ENCODE measurements around the gene RBM38. TPM values are rescaled to one million over a fixed set of nuclear protein-coding genes. Genes with fewer than 3 reads are reported as not detected.

Gene RBM38
- total and polyA plus RNA-seq, 10 of the 15 experiments (the other 5 are each of a cell fraction or from before 2014, with no cell fraction given), result 0.32 to 118 (median 25.2) TPM

DNA sequence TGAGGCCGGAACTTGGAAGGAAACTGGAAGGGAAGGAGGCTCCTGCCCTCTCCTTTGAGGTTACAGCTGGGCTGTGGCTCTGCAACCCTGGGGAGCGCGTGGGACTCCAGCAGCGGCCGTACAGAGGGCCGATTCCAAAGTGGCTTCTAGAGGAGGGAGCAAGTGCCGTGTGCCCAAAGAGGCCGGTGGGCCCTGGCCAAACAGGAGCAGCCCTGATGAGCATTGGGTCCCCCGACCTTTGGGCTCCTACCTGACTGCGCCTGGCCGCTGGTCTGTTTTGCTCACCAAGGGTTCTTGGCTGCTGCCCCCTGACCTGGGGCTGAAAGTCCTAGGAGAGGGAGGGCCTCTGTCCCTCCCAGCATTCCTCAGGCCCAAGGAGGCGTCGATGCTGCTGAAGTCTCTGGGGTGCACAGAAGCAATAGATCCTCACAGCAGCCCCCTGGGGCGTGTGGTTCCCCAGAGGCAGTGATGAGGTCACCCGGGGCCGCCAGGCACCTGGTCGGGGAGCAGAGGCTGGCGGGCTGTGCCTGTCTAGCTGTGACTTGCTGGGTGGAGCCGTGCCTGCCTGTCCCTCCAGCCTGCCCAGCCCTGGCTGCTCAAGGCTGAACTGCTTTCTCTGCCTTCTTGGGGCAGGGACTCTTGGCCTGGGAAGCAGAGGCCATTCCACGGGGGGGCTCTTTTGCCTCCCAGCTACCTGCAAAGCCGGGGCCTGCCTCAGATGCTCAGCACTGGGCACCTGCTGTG is 9.8 kb downstream of the RBM38 start (continued):
- no peak for TF ChIP-seq SIX5 (IDR thresholded peaks at IDR 0.05; ENCODE audit: low read depth, low read length, severe bottlenecking)
- TF ChIP-seq TARDBP (IDR thresholded peaks at IDR 0.05; ENCODE audit: borderline replicate concordance), result no peak
- no peak for TF ChIP-seq HDAC6 (IDR thresholded peaks at IDR 0.05; ENCODE audit: unreplicated experiment)
- TF ChIP-seq, protein P1, sequence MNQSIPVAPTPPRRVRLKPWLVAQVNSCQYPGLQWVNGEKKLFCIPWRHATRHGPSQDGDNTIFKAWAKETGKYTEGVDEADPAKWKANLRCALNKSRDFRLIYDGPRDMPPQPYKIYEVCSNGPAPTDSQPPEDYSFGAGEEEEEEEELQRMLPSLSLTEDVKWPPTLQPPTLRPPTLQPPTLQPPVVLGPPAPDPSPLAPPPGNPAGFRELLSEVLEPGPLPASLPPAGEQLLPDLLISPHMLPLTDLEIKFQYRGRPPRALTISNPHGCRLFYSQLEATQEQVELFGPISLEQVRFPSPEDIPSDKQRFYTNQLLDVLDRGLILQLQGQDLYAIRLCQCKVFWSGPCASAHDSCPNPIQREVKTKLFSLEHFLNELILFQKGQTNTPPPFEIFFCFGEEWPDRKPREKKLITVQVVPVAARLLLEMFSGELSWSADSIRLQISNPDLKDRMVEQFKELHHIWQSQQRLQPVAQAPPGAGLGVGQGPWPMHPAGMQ (IDR thresholded peaks at IDR 0.05; ENCODE audit: borderline replicate concordance), result no peak
- no peak for TF ChIP-seq GABPA (IDR thresholded peaks at IDR 0.05; ENCODE audit: low read depth)
- TF ChIP-seq FOS (IDR thresholded peaks at IDR 0.05; ENCODE audit: borderline replicate concordance, extremely low read depth, insufficient read length), result no peak
- no peak for TF ChIP-seq KDM1A (IDR thresholded peaks at IDR 0.05; ENCODE audit: borderline replicate concordance)
- TF ChIP-seq NBN (IDR thresholded peaks at IDR 0.05), result no peak
- TF ChIP-seq BCL11A (IDR thresholded peaks at IDR 0.05; ENCODE audit: low read depth, low read length), result no peak
- no peak for TF ChIP-seq CHD4 (IDR thresholded peaks at IDR 0.05)
- no peak for TF ChIP-seq NFYB (IDR thresholded peaks at IDR 0.05; ENCODE audit: insufficient read depth, low read depth, low read length)
- no peak for TF ChIP-seq EZH2 (IDR thresholded peaks at IDR 0.05; ENCODE audit: borderline replicate concordance, control insufficient read depth, low read depth, low read length)
- no peak for TF ChIP-seq RCOR1 (conservative IDR thresholded peaks at IDR 0.05; ENCODE audit: low read depth, low read length)
- TF ChIP-seq RAD21 (IDR thresholded peaks at IDR 0.05; ENCODE audit: insufficient read depth, low read depth, low read length), result no peak
- TF ChIP-seq, protein P2, sequence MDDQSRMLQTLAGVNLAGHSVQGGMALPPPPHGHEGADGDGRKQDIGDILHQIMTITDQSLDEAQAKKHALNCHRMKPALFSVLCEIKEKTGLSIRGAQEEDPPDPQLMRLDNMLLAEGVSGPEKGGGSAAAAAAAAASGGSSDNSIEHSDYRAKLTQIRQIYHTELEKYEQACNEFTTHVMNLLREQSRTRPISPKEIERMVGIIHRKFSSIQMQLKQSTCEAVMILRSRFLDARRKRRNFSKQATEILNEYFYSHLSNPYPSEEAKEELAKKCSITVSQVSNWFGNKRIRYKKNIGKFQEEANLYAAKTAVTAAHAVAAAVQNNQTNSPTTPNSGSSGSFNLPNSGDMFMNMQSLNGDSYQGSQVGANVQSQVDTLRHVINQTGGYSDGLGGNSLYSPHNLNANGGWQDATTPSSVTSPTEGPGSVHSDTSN (IDR thresholded peaks at IDR 0.05; ENCODE audit: insufficient replicate concordance, low read depth, low read length), result no peak
- TF ChIP-seq, protein P3, sequence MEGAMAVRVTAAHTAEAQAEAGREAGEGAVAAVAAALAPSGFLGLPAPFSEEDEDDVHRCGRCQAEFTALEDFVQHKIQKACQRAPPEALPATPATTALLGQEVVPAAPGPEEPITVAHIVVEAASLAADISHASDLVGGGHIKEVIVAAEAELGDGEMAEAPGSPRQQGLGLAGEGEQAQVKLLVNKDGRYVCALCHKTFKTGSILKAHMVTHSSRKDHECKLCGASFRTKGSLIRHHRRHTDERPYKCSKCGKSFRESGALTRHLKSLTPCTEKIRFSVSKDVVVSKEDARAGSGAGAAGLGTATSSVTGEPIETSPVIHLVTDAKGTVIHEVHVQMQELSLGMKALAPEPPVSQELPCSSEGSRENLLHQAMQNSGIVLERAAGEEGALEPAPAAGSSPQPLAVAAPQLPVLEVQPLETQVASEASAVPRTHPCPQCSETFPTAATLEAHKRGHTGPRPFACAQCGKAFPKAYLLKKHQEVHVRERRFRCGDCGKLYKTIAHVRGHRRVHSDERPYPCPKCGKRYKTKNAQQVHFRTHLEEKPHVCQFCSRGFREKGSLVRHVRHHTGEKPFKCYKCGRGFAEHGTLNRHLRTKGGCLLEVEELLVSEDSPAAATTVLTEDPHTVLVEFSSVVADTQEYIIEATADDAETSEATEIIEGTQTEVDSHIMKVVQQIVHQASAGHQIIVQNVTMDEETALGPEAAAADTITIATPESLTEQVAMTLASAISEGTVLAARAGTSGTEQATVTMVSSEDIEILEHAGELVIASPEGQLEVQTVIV (IDR thresholded peaks at IDR 0.05; ENCODE audit: borderline replicate concordance, partially characterized antibody), result no peak
- TF ChIP-seq, protein P4, sequence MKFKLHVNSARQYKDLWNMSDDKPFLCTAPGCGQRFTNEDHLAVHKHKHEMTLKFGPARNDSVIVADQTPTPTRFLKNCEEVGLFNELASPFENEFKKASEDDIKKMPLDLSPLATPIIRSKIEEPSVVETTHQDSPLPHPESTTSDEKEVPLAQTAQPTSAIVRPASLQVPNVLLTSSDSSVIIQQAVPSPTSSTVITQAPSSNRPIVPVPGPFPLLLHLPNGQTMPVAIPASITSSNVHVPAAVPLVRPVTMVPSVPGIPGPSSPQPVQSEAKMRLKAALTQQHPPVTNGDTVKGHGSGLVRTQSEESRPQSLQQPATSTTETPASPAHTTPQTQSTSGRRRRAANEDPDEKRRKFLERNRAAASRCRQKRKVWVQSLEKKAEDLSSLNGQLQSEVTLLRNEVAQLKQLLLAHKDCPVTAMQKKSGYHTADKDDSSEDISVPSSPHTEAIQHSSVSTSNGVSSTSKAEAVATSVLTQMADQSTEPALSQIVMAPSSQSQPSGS (IDR thresholded peaks at IDR 0.05; ENCODE audit: low read length), result no peak
- TF ChIP-seq SUPT20H (IDR thresholded peaks at IDR 0.05; ENCODE audit: borderline replicate concordance, control insufficient read depth, low read depth, low read length), result no peak
- no peak for TF ChIP-seq CEBPB (IDR thresholded peaks at IDR 0.05; ENCODE audit: borderline replicate concordance in 1 of 2, low read depth in 2 of 2, low read length in 2 of 2)
- TF ChIP-seq, protein P5, sequence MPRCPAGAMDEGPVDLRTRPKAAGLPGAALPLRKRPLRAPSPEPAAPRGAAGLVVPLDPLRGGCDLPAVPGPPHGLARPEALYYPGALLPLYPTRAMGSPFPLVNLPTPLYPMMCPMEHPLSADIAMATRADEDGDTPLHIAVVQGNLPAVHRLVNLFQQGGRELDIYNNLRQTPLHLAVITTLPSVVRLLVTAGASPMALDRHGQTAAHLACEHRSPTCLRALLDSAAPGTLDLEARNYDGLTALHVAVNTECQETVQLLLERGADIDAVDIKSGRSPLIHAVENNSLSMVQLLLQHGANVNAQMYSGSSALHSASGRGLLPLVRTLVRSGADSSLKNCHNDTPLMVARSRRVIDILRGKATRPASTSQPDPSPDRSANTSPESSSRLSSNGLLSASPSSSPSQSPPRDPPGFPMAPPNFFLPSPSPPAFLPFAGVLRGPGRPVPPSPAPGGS (IDR thresholded peaks at IDR 0.05; ENCODE audit: borderline replicate concordance, insufficient read depth, low read depth, low read length, poor library complexity, severe bottlenecking), result peak; percentile 65

All from GM12878 (cell line).